ENCODE measurements around the gene CD163. TPM values are rescaled to one million over a fixed set of nuclear protein-coding genes. Genes with fewer than 3 reads are reported as not detected.
"Not testable (repeated sequence)": the region's sequence is repeated elsewhere in the genome, so short reads cannot be mapped to it uniquely, and the experiment has no call there.

Gene CD163
- 100 to 1,000 TPM; 108 to 216 (median 155) TPM for total RNA-seq
- polyA plus RNA-seq: 33.3 TPM
- long read RNA-seq, donor 1, full-length matches to known transcripts: 32 of 77 reads
- long read RNA-seq, donor 1, partial matches to known transcripts: 38 of 77 reads
- long read RNA-seq, donor 1, other reads (novel, unspliced or antisense): 7 of 77 reads
- long read RNA-seq, donor 2, full-length matches to known transcripts: 20 of 25 reads
- long read RNA-seq, donor 2, partial matches to known transcripts: 2 of 25 reads
- long read RNA-seq, donor 2, other reads (novel, unspliced or antisense): 3 of 25 reads
- long read RNA-seq, donor 3, full-length matches to known transcripts: 83 of 122 reads
- long read RNA-seq, donor 3, partial matches to known transcripts: 28 of 122 reads
- long read RNA-seq, donor 3, other reads (novel, unspliced or antisense): 11 of 122 reads
- long read RNA-seq, donor 4, full-length matches to known transcripts: 23 of 29 reads
- long read RNA-seq, donor 4, partial matches to known transcripts: 3 of 29 reads
- long read RNA-seq, donor 4, other reads (novel, unspliced or antisense): 3 of 29 reads

- H3K9me3 ChIP-seq (ENCODE audit: control insufficient read depth, low read length): no peaks in the 10 kb centered on the region
- no peak within 1 kb of the TSS for H3K27ac ChIP-seq (ENCODE audit: low read length)
- 62% methylated on average over 2 of the region's 2 CpGs for WGBS
- peak within 1 kb of the TSS; percentile 38 for H3K4me3 ChIP-seq (ENCODE audit: low read length)
- DNase-seq (no peak), ATAC-seq (no peak)
- no peaks in the 10 kb centered on the region for H3K27me3 ChIP-seq (ENCODE audit: control insufficient read depth, insufficient read depth)
- no peaks in the 10 kb centered on the region for H3K4me1 ChIP-seq (ENCODE audit: control insufficient read depth, insufficient read depth, low read length)
- intact Hi-C loops (cut with DNase I): no loop called here
These were observed at the start of gene CD163 for GRCh38 chr12:7503686-7504415. Gene CD163, minus strand, starts transcription at chr12:7503777. Its CDS starts 87 bp downstream, at chr12:7503690.

DNA sequence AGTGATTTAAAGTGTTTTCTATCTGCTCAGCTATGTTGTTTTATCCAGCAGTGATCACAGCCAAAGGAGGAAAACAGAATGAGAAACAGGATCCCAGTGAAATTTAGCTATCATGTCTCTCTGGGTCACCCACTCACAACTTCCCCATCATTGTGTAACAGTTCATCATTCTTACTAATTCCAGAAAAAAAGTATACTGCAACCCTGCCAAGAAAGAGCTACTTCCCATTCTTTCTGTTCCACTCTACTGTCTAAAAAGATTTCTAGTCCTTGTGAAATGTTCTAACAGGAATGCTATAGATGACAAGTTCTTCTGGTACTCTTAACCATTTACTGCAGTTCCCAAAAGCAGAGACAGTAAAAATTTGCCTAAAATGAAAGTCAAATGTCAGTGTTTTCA, 39.2 kb upstream of the CD163 start:
- H3K4me3 ChIP-seq (ENCODE audit: low read length): no peak overlapping the region
- intact Hi-C loops (cut with DNase I): no loop called here
- DNase-seq (no peak), ATAC-seq (peak; percentile 35 to 57)
- H3K27ac ChIP-seq (ENCODE audit: low read length): no peak overlapping the region
- H3K4me1 ChIP-seq (ENCODE audit: control insufficient read depth, insufficient read depth, low read length): no peaks in the 10 kb centered on the region
- H3K27me3 ChIP-seq (ENCODE audit: control insufficient read depth, insufficient read depth): no peaks in the 10 kb centered on the region
- no peaks in the 10 kb centered on the region for H3K9me3 ChIP-seq (ENCODE audit: control insufficient read depth, low read length)

GRCh38 chr12:7542046-7542445, 38.5 kb upstream of the CD163 start:
- Histone ChIP-seq H3K27me3 (ENCODE audit: control insufficient read depth, insufficient read depth) (no peaks in the 10 kb centered on the region), H3K9me3 (ENCODE audit: control insufficient read depth, low read length) (no peaks in the 10 kb centered on the region), H3K27ac (ENCODE audit: low read length) (no peak overlapping the region), H3K4me3 (ENCODE audit: low read length) (no peak overlapping the region), H3K4me1 (ENCODE audit: control insufficient read depth, insufficient read depth, low read length) (no peaks in the 10 kb centered on the region)
- ATAC-seq (no peak), DNase-seq (no peak)
- 50% methylated on average over 8 of the region's 8 CpGs for WGBS
- intact Hi-C loops (cut with DNase I): no loop called here

DNA sequence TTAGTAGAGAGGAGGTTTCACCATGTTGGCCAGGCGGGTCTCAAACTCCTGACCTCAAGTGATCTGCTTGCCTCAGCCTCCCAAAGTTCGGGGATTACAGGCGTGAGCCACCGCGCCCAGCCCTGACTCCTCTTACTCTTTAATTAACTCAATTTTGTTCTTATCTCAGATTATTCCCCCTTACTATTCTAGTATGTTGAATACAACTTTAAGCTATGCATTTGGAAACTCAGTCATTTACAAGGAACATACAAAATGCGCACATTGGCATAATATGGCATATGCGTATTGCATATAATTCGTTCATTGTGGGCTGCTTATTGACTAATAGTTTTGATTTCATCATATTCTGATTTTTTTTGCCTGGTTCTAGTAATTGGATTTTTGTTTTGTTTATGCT, 10.8 kb upstream of the CD163 start:
- Histone ChIP-seq H3K9me3 (ENCODE audit: control insufficient read depth, low read length) (no peaks in the 10 kb centered on the region), H3K27me3 (ENCODE audit: control insufficient read depth, insufficient read depth) (no peaks in the 10 kb centered on the region), H3K4me1 (ENCODE audit: control insufficient read depth, insufficient read depth, low read length) (no peaks in the 10 kb centered on the region), H3K27ac (ENCODE audit: low read length) (no peak overlapping the region), H3K4me3 (ENCODE audit: low read length) (no peak overlapping the region)
- WGBS: 87% methylated on average over 8 of the region's 8 CpGs
- ATAC-seq (no peak), DNase-seq (no peak)
- intact Hi-C loops (cut with DNase I): no loop called here

DNA sequence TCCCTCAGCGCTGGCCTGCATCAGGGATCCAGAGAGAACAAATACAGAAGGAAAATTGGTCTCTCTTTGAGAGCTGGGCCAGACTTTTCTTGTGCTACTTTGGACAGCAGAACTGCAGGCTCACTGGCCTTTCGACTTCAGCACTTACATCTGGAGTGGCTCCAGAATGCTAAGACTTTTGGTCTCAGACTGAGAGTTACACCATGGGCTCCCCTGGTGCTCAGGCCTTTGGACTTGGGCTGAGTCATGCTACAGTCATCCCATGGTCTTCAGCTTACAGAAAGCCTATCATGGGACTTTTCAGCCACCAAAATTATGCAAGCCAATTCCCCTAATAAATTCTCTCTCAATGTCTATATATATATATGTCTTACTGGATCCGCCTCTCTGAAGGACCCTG, 9.0 kb upstream of the CD163 start:
- H3K27me3 ChIP-seq (ENCODE audit: control insufficient read depth, insufficient read depth): no peaks in the 10 kb centered on the region
- intact Hi-C loops (cut with DNase I): no loop called here
- 69% methylated on average over 3 of the region's 3 CpGs for WGBS
- no peaks in the 10 kb centered on the region for H3K9me3 ChIP-seq (ENCODE audit: control insufficient read depth, low read length)
- ATAC-seq (peak; percentile 33 to 63), DNase-seq (peak in 2 of 3 donors; percentile 13 to 22)
- no peak overlapping the region for H3K27ac ChIP-seq (ENCODE audit: low read length)
- no peak overlapping the region for H3K4me3 ChIP-seq (ENCODE audit: low read length)
- H3K4me1 ChIP-seq (ENCODE audit: control insufficient read depth, insufficient read depth, low read length): no peaks in the 10 kb centered on the region

- intact Hi-C loops (cut with DNase I); DNase-seq; H3K9me3 ChIP-seq (ENCODE audit: control insufficient read depth, low read length); H3K27me3 ChIP-seq (ENCODE audit: control insufficient read depth, insufficient read depth); H3K4me3 ChIP-seq (ENCODE audit: low read length); ATAC-seq; H3K27ac ChIP-seq (ENCODE audit: low read length); H3K4me1 ChIP-seq (ENCODE audit: control insufficient read depth, insufficient read depth, low read length): not testable (repeated sequence)
- WGBS: 90% methylated on average over 14 of the region's 14 CpGs
These were observed 6.4 kb upstream of the CD163 start for GRCh38 chr12:7509793-7510470.

- H3K27ac ChIP-seq (ENCODE audit: low read length): no peak overlapping the region
- WGBS: 73% methylated on average over 3 of the region's 3 CpGs
- DNase-seq (no peak), ATAC-seq (no peak)
- no peaks in the 10 kb centered on the region for H3K4me1 ChIP-seq (ENCODE audit: control insufficient read depth, insufficient read depth, low read length)
- no peaks in the 10 kb centered on the region for H3K9me3 ChIP-seq (ENCODE audit: control insufficient read depth, low read length)
- no peaks in the 10 kb centered on the region for H3K27me3 ChIP-seq (ENCODE audit: control insufficient read depth, insufficient read depth)
- intact Hi-C loops (cut with DNase I): no loop called here
- H3K4me3 ChIP-seq (ENCODE audit: low read length): peak overlapping the region; percentile 38
These were observed 965 bp downstream of the CD163 start for GRCh38 chr12:7502612-7503011.

DNA sequence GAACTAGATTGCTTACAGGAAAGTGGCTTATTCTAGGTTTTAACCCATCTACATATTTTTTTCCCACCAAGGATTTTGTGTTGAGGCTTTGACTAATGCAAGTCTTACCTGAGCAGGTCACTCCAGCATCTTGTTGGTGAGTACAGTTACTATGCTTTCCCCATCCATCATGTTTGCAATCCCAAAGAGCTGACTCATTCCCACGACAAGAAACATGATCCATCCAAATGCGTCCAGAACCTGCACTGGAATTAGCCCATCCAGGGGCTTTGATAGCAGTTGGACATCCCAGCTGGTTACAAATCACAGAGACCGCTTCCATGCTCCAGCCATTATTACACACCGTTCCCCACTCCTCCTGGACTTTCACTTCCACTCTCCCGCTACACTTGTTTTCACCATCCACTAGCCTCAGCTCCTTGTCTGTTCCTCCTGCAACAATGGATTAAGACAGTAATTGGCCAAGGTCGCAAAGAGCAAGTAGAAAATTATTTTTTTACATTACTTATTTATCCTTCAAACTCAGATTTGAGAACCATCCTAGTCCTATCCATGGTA, 2.5 kb downstream of the CD163 start:
- peak overlapping the region; percentile 13 for H3K4me3 ChIP-seq (ENCODE audit: low read length)
- DNase-seq (no peak), ATAC-seq (no peak)
- WGBS: 74% methylated on average over 6 of the region's 6 CpGs
- H3K27ac ChIP-seq (ENCODE audit: low read length): no peak overlapping the region
- H3K9me3 ChIP-seq (ENCODE audit: control insufficient read depth, low read length): no peaks in the 10 kb centered on the region
- no peaks in the 10 kb centered on the region for H3K27me3 ChIP-seq (ENCODE audit: control insufficient read depth, insufficient read depth)
- H3K4me1 ChIP-seq (ENCODE audit: control insufficient read depth, insufficient read depth, low read length): no peaks in the 10 kb centered on the region
- intact Hi-C loops (cut with DNase I): no loop called here

DNA sequence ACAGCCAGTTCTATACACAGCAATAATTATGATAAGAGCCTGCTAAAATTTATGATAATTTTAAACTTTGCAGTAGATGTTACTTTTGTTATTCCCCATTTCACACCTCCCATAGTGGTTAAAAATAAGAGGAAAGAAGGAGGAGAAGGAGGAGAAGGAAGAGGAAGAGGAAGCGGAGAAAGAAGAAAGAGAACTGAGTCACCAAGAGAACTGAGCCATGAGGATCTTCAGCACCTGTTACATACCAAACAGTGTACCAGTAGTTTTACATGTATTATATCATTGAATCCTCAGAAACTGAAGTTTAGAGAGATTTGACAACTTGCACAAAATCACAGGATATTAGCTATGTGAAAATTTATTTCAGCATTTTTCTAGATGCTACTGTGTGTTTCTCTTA, 3.9 kb downstream of the CD163 start:
- H3K27ac ChIP-seq (ENCODE audit: low read length): no peak overlapping the region
- H3K4me3 ChIP-seq (ENCODE audit: low read length): peak overlapping the region; percentile 13
- no peaks in the 10 kb centered on the region for H3K4me1 ChIP-seq (ENCODE audit: control insufficient read depth, insufficient read depth, low read length)
- intact Hi-C loops (cut with DNase I): no loop called here
- ATAC-seq (no peak), DNase-seq (no peak)
- H3K9me3 ChIP-seq (ENCODE audit: control insufficient read depth, low read length): no peaks in the 10 kb centered on the region
- H3K27me3 ChIP-seq (ENCODE audit: control insufficient read depth, insufficient read depth): no peaks in the 10 kb centered on the region
- 79% methylated on average over 1 of the region's 1 CpG for WGBS

DNA sequence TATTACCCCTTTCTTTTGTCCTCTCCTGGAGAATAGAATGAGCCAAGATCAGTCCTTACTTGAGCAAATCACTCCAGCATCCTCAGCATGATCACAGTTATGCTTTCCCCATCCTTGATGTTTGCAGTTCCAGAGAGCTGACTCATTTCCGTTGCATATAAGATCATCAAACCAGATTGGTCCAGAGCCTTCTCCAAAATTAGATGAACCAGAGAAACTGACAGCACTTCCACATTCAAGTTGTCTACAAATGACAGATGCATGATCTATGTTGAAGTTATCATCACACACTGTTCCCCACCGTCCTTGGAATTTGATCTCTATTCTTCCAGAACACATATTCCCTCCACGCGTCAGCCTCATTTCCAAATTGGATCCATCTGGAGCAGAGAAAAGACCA, 4.8 kb downstream of the CD163 start:
- Histone ChIP-seq H3K27me3 (ENCODE audit: control insufficient read depth, insufficient read depth) (no peaks in the 10 kb centered on the region), H3K27ac (ENCODE audit: low read length) (no peak overlapping the region), H3K9me3 (ENCODE audit: control insufficient read depth, low read length) (no peaks in the 10 kb centered on the region), H3K4me1 (ENCODE audit: control insufficient read depth, insufficient read depth, low read length) (no peaks in the 10 kb centered on the region), H3K4me3 (ENCODE audit: low read length) (no peak overlapping the region)
- DNase-seq: no peak
- peak in 1 of 2 donors; percentile 34 for ATAC-seq
- 46% methylated on average over 4 of the region's 4 CpGs for WGBS
- intact Hi-C loops (cut with DNase I): no loop called here
